ENCODE results near the gene DYSF.

Gene DYSF

GRCh38 chr2:71576541-71576940 is 123.2 kb downstream of the DYSF start:
- Histone ChIP-seq H3K9me3 (no peaks in the 10 kb centered on the region), H3K36me3 (peaks cover 100% of the 10 kb centered on the region), H3K27me3 (no peaks in the 10 kb centered on the region), H3K4me3 (ENCODE audit: low read depth in 1 of 2, low read length in 1 of 2) (no peak overlapping the region), H3K27ac (no peak overlapping the region), H3K4me1 (ENCODE audit: control insufficient read depth in 1 of 2, insufficient read depth in 1 of 2, low read depth in 1 of 2, low read length in 1 of 2) (peaks cover 0 to 12% of the 10 kb centered on the region in 2 experiments)
- TF ChIP-seq, protein P1, sequence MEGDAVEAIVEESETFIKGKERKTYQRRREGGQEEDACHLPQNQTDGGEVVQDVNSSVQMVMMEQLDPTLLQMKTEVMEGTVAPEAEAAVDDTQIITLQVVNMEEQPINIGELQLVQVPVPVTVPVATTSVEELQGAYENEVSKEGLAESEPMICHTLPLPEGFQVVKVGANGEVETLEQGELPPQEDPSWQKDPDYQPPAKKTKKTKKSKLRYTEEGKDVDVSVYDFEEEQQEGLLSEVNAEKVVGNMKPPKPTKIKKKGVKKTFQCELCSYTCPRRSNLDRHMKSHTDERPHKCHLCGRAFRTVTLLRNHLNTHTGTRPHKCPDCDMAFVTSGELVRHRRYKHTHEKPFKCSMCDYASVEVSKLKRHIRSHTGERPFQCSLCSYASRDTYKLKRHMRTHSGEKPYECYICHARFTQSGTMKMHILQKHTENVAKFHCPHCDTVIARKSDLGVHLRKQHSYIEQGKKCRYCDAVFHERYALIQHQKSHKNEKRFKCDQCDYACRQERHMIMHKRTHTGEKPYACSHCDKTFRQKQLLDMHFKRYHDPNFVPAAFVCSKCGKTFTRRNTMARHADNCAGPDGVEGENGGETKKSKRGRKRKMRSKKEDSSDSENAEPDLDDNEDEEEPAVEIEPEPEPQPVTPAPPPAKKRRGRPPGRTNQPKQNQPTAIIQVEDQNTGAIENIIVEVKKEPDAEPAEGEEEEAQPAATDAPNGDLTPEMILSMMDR (IDR thresholded peaks at IDR 0.05), result no peak

GRCh38 chr2:71577209-71577608 is 123.8 kb downstream of the DYSF start:
- Histone ChIP-seq H3K9me3 (no peaks in the 10 kb centered on the region), H3K27me3 (no peaks in the 10 kb centered on the region), H3K36me3 (peaks cover 100% of the 10 kb centered on the region), H3K4me1 (ENCODE audit: control insufficient read depth in 1 of 2, insufficient read depth in 1 of 2, low read depth in 1 of 2, low read length in 1 of 2) (peaks cover 0 to 12% of the 10 kb centered on the region in 2 experiments), H3K4me3 (ENCODE audit: low read depth in 1 of 2, low read length in 1 of 2) (no peak overlapping the region), H3K27ac (no peak overlapping the region)
- TF ChIP-seq, protein P1 (IDR thresholded peaks at IDR 0.05), result no peak

GRCh38 chr2:71578767-71579342 is 125.5 kb downstream of the DYSF start:
- TF ChIP-seq, protein P1 (IDR thresholded peaks at IDR 0.05), result no peak
- no peaks in the 10 kb centered on the region for H3K27me3 ChIP-seq
- peaks cover 100% of the 10 kb centered on the region for H3K36me3 ChIP-seq
- no peaks in the 10 kb centered on the region for H3K9me3 ChIP-seq
- no peak overlapping the region for H3K4me3 ChIP-seq (ENCODE audit: low read depth in 1 of 2, low read length in 1 of 2)
- H3K27ac ChIP-seq, result no peak overlapping the region
- H3K4me1 ChIP-seq (ENCODE audit: control insufficient read depth in 1 of 2, insufficient read depth in 1 of 2, low read depth in 1 of 2, low read length in 1 of 2), result no peaks in the 10 kb centered on the region

DNA sequence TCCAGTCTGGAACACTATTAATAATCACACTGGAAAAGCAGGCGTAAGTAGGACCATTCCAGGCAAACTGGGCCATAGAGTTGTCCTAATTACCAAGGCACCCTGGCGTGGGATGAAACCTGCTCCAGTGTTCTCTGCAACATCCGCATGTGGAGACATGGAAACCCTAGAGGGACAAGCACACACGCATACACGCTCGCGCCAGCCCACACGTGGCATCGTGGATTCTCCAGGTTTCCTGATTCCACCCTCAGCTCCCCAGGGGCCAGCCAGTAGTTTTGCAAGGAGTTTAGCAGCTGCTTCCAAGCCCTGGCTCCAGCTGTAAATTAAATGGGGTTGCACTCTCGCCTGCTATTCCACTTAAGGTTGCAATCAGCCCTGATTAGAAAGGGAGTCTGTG is 127.7 kb downstream of the DYSF start:
- Histone ChIP-seq H3K4me3 (ENCODE audit: low read depth in 1 of 2, low read length in 1 of 2) (no peak overlapping the region), H3K4me1 (ENCODE audit: control insufficient read depth in 1 of 2, insufficient read depth in 1 of 2, low read depth in 1 of 2, low read length in 1 of 2) (peaks cover 0 to 3% of the 10 kb centered on the region in 2 experiments), H3K27me3 (no peaks in the 10 kb centered on the region), H3K27ac (no peak overlapping the region), H3K36me3 (peaks cover 100% of the 10 kb centered on the region), H3K9me3 (no peaks in the 10 kb centered on the region)
- TF ChIP-seq, protein P1 (IDR thresholded peaks at IDR 0.05), result no peak

DNA sequence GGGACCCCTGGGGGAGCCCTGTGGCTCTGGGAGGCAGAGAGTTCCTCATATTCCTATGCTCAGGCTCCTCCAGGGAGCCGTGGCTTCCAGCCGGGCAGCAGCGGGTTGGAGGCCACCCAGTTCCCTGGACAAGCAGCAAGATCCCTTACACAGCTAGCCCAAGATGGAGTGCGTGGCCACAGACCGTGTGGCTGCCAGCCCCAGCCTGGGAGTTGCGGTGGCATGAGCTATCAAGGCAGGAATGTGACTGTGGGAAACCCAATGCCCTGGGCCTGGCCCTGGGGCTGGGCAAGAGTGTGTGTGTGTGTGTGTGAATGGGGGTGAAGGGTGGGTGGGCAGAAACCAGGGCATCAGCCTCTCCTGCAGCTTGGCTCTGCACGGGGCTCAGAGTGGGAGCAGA is 130.5 kb downstream of the DYSF start:
- H3K27me3 ChIP-seq, result no peaks in the 10 kb centered on the region

More for the DNA sequence above, 130.5 kb downstream of the DYSF start:
- H3K27ac ChIP-seq, result no peak overlapping the region
- peaks cover 100% of the 10 kb centered on the region for H3K36me3 ChIP-seq
- H3K4me3 ChIP-seq (ENCODE audit: low read depth in 1 of 2, low read length in 1 of 2), result no peak overlapping the region
- H3K4me1 ChIP-seq (ENCODE audit: control insufficient read depth in 1 of 2, insufficient read depth in 1 of 2, low read depth in 1 of 2, low read length in 1 of 2), result peaks cover 0 to 7% of the 10 kb centered on the region in 2 experiments
- TF ChIP-seq, protein P1 (IDR thresholded peaks at IDR 0.05), result no peak
- no peaks in the 10 kb centered on the region for H3K9me3 ChIP-seq
